Measurements from ENCODE around the gene HOXA9. TPM values are rescaled to one million over a fixed set of nuclear protein-coding genes. Genes with fewer than 3 reads are reported as not detected.

HOXA9 gene
- total RNA-seq, 1 experiment from 2014 or later, result 91.0 TPM

DNA sequence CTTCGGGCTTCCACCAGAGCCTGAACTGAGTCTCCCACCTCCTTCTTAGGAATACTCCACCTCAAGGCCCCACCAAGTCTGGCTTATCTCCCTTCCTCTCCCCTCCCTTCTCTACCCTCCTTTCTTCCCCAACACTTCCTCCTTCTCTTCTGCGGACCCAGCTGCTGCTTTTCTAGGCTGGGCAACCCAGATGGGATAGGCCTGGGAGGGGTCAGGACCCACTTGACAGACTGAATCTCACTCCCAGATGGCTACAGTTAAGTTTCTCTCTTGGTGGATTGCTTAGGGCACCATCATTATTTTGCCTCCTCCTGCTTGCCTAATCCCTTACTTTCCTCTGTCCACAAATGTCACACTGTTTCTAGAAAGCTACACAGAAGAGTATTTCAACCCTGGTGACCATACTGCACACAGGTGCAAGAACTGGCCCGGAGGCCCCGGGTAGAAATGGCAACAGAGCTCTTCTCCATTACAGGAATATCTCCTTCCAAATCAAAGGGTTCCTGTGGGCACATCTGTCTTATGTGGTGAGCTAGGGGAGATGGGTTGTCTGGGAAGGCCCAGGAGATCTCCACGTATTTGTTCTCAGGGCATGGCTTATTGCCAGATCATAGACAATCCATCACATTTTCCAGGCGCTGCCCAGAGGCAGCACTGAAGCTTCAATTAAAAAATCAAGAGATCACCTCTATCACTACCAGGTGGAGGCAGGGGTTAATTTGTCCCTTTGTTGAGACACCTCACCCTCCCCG is 24.8 kb upstream of the HOXA9 start:
- H4K20me1 ChIP-seq (ENCODE audit: insufficient read depth), result no peaks in the 10 kb centered on the region
- H3K36me3 ChIP-seq (ENCODE audit: control insufficient read depth in 1 of 2, insufficient read depth in 2 of 2, low read length in 2 of 2), result no peaks in the 10 kb centered on the region
- H3K9me2 ChIP-seq (ENCODE audit: insufficient read depth), result no peaks in the 10 kb centered on the region
- H3K4me1 ChIP-seq (ENCODE audit: control insufficient read depth in 1 of 2, insufficient read depth in 2 of 2, low read length in 2 of 2), result peaks cover 4 to 5% of the 10 kb centered on the region in 2 experiments; a peak in 2 of 4 replicates
- ChIA-PET RAD21 (ENCODE audit: low non-redundant PET in 1 of 2, low total read pairs in 2 of 2, uncharacterized antibody in 2 of 2, unreplicated experiment in 2 of 2) (no interaction called here), CTCF (interaction anchor here (1.5 to 2.2 kb wide), 2 partner anchors 10 to 11 kb away, joined by 3 to 9 read pairs; partner anchors contain the start of gene HOXA13), POLR2A (no interaction called here)
- no peak overlapping the region for H3K4me2 ChIP-seq (ENCODE audit: low read length)
- no peak overlapping the region for H2AFZ ChIP-seq (ENCODE audit: low read depth, low read length, poor library complexity, severe bottlenecking)
- H3K9me3 ChIP-seq (ENCODE audit: control insufficient read depth in 1 of 2, insufficient read depth in 1 of 2, low read depth in 1 of 2, low read length in 2 of 2), result no peaks in the 10 kb centered on the region
- no peak overlapping the region for H3K4me3 ChIP-seq (replicated peaks in 1 of 2; ENCODE audit: low read depth in 1 of 2, low read length in 2 of 2)
- H3K9ac ChIP-seq (ENCODE audit: low read length), result no peak overlapping the region
- BruUV-seq (replicated peaks), result no TSS peak
- ATAC-seq, result no peak
- no peaks in the 10 kb centered on the region for H3K27me3 ChIP-seq (ENCODE audit: insufficient read depth, low read length)
- no peak for DNase-seq (ENCODE audit: low read depth, low spot score)
- intact Hi-C loops (cut with micrococcal nuclease), result loop anchor here (10.0 kb wide), 2 partner anchors 555 to 1435 kb away; partner anchors contain the start of gene TAX1BP1
- H3K79me2 ChIP-seq (ENCODE audit: insufficient read depth, low read length), result no peaks in the 10 kb centered on the region
- H3K27ac ChIP-seq (ENCODE audit: low read depth, low read length), result no peak overlapping the region
- no peak for TF ChIP-seq POLR2A (IDR thresholded peaks at IDR 0.05; ENCODE audit: borderline replicate concordance, extremely low read depth, insufficient read depth, insufficient read length)
- no peak for TF ChIP-seq JUND (IDR thresholded peaks at IDR 0.05)
- no peak for TF ChIP-seq CEBPB (IDR thresholded peaks at IDR 0.05; ENCODE audit: low read depth)
- TF ChIP-seq RAD21 (IDR thresholded peaks at IDR 0.05; ENCODE audit: low read depth), result no peak
- TF ChIP-seq, protein P1, sequence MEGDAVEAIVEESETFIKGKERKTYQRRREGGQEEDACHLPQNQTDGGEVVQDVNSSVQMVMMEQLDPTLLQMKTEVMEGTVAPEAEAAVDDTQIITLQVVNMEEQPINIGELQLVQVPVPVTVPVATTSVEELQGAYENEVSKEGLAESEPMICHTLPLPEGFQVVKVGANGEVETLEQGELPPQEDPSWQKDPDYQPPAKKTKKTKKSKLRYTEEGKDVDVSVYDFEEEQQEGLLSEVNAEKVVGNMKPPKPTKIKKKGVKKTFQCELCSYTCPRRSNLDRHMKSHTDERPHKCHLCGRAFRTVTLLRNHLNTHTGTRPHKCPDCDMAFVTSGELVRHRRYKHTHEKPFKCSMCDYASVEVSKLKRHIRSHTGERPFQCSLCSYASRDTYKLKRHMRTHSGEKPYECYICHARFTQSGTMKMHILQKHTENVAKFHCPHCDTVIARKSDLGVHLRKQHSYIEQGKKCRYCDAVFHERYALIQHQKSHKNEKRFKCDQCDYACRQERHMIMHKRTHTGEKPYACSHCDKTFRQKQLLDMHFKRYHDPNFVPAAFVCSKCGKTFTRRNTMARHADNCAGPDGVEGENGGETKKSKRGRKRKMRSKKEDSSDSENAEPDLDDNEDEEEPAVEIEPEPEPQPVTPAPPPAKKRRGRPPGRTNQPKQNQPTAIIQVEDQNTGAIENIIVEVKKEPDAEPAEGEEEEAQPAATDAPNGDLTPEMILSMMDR (IDR thresholded peaks at IDR 0.05 in 2 of 3, conservative IDR thresholded peaks at IDR 0.05 in 1 of 3; ENCODE audit: borderline replicate concordance in 1 of 3, insufficient read depth in 1 of 3, low read depth in 2 of 3, low read length in 2 of 3), result no peak
- TF ChIP-seq SP1 (IDR thresholded peaks at IDR 0.05; ENCODE audit: low read depth), result no peak
- TF ChIP-seq, protein P2, sequence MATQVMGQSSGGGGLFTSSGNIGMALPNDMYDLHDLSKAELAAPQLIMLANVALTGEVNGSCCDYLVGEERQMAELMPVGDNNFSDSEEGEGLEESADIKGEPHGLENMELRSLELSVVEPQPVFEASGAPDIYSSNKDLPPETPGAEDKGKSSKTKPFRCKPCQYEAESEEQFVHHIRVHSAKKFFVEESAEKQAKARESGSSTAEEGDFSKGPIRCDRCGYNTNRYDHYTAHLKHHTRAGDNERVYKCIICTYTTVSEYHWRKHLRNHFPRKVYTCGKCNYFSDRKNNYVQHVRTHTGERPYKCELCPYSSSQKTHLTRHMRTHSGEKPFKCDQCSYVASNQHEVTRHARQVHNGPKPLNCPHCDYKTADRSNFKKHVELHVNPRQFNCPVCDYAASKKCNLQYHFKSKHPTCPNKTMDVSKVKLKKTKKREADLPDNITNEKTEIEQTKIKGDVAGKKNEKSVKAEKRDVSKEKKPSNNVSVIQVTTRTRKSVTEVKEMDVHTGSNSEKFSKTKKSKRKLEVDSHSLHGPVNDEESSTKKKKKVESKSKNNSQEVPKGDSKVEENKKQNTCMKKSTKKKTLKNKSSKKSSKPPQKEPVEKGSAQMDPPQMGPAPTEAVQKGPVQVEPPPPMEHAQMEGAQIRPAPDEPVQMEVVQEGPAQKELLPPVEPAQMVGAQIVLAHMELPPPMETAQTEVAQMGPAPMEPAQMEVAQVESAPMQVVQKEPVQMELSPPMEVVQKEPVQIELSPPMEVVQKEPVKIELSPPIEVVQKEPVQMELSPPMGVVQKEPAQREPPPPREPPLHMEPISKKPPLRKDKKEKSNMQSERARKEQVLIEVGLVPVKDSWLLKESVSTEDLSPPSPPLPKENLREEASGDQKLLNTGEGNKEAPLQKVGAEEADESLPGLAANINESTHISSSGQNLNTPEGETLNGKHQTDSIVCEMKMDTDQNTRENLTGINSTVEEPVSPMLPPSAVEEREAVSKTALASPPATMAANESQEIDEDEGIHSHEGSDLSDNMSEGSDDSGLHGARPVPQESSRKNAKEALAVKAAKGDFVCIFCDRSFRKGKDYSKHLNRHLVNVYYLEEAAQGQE (IDR thresholded peaks at IDR 0.05; ENCODE audit: low read depth), result no peak
- TF ChIP-seq CBX3 (IDR thresholded peaks at IDR 0.05; ENCODE audit: low read depth), result no peak
- TF ChIP-seq, protein P3, sequence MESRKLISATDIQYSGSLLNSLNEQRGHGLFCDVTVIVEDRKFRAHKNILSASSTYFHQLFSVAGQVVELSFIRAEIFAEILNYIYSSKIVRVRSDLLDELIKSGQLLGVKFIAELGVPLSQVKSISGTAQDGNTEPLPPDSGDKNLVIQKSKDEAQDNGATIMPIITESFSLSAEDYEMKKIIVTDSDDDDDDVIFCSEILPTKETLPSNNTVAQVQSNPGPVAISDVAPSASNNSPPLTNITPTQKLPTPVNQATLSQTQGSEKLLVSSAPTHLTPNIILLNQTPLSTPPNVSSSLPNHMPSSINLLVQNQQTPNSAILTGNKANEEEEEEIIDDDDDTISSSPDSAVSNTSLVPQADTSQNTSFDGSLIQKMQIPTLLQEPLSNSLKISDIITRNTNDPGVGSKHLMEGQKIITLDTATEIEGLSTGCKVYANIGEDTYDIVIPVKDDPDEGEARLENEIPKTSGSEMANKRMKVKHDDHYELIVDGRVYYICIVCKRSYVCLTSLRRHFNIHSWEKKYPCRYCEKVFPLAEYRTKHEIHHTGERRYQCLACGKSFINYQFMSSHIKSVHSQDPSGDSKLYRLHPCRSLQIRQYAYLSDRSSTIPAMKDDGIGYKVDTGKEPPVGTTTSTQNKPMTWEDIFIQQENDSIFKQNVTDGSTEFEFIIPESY (IDR thresholded peaks at IDR 0.05; ENCODE audit: extremely low read depth, insufficient replicate concordance, low read length), result no peak
- TF ChIP-seq ELF1 (IDR thresholded peaks at IDR 0.05; ENCODE audit: borderline replicate concordance, low read depth), result no peak
- no peak for TF ChIP-seq EZH2 (IDR thresholded peaks at IDR 0.05)
- no peak for TF ChIP-seq FOSL1 (IDR thresholded peaks at IDR 0.05; ENCODE audit: low read depth)
- TF ChIP-seq EZH2phosphoT487 (IDR thresholded peaks at IDR 0.05; ENCODE audit: borderline replicate concordance), result no peak
- TF ChIP-seq, protein P4, sequence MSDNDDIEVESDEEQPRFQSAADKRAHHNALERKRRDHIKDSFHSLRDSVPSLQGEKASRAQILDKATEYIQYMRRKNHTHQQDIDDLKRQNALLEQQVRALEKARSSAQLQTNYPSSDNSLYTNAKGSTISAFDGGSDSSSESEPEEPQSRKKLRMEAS (IDR thresholded peaks at IDR 0.05), result no peak
